T-helper 1 cell treated with Interleukin-12 subunit alpha and Interleukin-12 subunit beta and Interleukin-4 antibody, amounts not matched to agents 30 μg/mL and 1 μg/mL, for 36 hours (primary cell): ENCODE results near the gene ZMYND15.

Source experiments
- H3K27ac Mint-ChIP-seq: one replicate; pipeline ENCODE4 v1.8.0; 2021; ENCODE audit warnings: mild to moderate bottlenecking, mixed read lengths
- H3K27me3 Mint-ChIP-seq: one replicate; pipeline ENCODE4 v1.8.0; 2021; ENCODE audit warnings: low read depth, mixed read lengths
- H3K36me3 Mint-ChIP-seq: one replicate; pipeline ENCODE4 v1.8.0; 2021; ENCODE audit warnings: low read depth, mixed read lengths
- H3K4me1 Mint-ChIP-seq: one replicate; pipeline ENCODE4 v1.8.0; 2021; ENCODE audit warnings: low read depth, mixed read lengths
- H3K4me3 Mint-ChIP-seq: one replicate; pipeline ENCODE4 v1.8.0; 2021; ENCODE audit warnings: mild to moderate bottlenecking, moderate library complexity, mixed read lengths
- H3K9me3 Mint-ChIP-seq: one replicate; pipeline ENCODE4 v1.8.0; 2021; ENCODE audit warnings: mixed read lengths

The ZMYND15 gene

DNA sequence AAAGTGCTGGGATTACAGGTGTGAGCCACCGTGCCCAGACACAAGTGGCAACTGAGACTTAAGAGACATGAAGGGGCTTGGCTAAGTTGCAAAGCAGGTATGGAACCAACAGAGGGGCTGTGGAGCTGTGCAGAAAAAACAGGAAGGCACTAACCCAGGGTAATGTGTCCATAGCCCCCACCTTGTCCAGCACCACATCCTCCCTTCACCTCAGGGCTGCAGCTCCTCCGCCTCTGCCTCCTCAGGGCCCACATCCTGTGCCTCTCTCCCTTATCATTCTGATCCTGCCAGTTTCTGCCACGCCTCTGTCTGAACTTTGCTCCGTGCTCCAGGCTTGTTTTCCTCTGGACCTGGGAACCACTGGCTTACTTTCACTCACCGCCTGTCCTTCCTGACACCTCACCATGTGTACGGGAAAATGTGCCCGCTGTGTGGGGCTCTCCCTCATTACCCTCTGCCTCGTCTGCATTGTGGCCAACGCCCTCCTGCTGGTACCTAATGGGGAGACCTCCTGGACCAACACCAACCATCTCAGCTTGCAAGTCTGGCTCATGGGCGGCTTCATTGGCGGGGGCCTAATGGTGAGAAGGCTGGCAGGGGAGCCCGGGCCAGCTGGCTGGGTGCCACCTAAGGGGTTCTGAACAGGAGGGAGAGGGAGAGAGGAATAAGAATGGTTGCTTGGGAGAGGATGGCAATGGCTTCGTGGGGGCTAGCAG lies 32.0 kb downstream of the ZMYND15 start, which contains the start of gene TM4SF5:
TSS of gene TM4SF5 (plus strand) at position 368 of the 716 bp plus-strand sequence. CDS start at position 405, 37 bp downstream.
- H3K27ac Mint-ChIP-seq = peak within 1 kb of the TSS; percentile 39
- no peak within 1 kb of the TSS for H3K4me3 Mint-ChIP-seq
- H3K9me3 Mint-ChIP-seq = no peaks in the 10 kb centered on the region
- H3K4me1 Mint-ChIP-seq = peaks cover 15% of the 10 kb centered on the region
- peaks cover 22% of the 10 kb centered on the region for H3K27me3 Mint-ChIP-seq
- no peaks in the 10 kb centered on the region for H3K36me3 Mint-ChIP-seq

DNA sequence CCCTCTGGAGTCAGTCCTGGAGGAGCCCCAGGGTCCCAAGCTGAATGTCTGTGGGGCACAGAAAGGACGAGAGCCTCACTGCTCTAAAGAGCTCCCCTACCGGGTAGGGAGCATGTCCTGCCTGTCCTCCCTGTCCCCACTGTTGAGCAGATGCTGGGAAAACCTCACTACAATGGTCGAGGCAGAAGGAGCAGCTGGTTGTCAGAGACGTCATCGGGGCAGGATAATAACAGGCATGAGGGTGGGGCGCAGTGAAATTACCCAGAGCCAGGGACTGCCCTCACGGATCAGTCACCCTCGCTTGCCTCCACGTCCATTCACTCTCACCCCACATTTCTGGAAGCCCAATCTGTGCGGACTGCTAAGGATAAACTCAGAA lies 32.6 kb downstream of the ZMYND15 start:
- H3K4me3 Mint-ChIP-seq = no peak overlapping the region
- peak overlapping the region; percentile 2 for H3K27ac Mint-ChIP-seq
- H3K27me3 Mint-ChIP-seq = peaks cover 22% of the 10 kb centered on the region
- peaks cover 15% of the 10 kb centered on the region for H3K4me1 Mint-ChIP-seq
- H3K9me3 Mint-ChIP-seq = no peaks in the 10 kb centered on the region
- no peaks in the 10 kb centered on the region for H3K36me3 Mint-ChIP-seq

DNA sequence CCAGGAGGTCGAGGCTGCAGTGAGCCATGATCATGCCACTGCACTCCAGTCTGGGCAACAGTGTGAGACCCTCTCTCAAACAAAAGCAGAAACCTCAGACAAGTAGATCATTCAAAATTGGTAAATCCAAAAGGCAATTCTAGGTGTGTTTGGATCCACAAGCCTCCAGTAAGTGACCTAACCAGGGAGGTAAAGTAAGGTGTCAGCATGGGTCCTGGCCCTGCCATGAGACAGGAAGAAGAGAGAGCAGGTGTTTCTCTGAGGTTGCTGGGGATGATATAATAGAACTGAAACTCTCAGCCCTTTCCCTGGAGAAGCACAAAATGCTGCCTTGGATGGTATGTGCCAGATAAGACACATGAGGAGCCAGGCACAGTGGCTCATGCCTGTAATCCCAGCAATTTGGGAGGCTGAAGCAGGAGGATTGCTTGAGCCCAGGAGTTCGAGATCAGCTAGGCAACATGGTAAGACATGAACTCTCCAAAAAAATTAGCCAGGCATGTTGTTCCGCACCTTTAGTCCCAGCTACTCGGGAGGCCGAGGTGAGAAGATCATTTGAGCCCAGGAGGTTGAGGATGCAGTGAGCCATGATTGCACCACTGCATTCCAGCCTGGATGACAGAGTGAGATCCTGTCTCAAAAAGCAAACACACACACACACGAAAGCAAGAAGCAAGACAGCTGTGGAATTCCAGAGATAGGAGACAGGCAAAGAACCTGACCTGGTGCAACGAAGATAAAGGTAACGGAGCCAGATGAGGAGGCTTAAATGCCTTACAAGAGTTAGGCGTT lies 38.5 kb downstream of the ZMYND15 start:
- Mint-ChIP-seq H3K27me3 (peaks cover 41% of the 10 kb centered on the region), H3K27ac (no peak overlapping the region)

DNA sequence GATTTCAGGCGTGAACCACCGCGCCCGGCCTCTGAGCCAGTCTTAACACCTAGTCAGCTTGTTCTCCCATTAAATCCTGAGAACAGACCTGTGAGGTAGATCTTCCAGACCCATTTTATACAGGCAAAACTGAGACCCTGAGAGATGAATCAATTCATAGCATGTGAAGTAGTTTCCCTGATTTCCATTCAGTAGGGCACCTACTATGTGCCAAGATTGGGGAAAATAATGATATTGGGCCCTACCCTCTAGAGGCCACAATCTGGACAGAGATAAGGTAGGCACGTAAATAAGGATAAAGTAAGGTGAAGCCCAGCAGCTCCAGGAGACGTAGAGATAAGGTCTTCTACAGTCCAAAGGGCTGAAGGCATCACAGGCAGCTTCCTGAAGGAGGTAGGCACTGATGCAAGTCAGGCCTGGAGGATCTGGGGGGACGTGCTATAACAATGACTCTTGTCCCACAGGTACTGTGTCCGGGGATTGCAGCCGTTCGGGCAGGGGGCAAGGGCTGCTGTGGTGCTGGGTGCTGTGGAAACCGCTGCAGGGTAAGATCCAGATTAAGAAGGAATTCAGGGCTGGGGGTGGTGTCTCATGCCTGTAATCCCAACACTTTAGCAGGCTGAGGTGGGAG lies 40.8 kb downstream of the ZMYND15 start:
- no peaks in the 10 kb centered on the region for H3K9me3 Mint-ChIP-seq
- peaks cover 58% of the 10 kb centered on the region for H3K27me3 Mint-ChIP-seq
- no peak overlapping the region for H3K27ac Mint-ChIP-seq
- no peaks in the 10 kb centered on the region for H3K36me3 Mint-ChIP-seq
- peaks cover 11% of the 10 kb centered on the region for H3K4me1 Mint-ChIP-seq
- no peak overlapping the region for H3K4me3 Mint-ChIP-seq

More for the DNA sequence above, 38.5 kb downstream of the ZMYND15 start:
- Mint-ChIP-seq H3K9me3 (no peaks in the 10 kb centered on the region), H3K4me1 (peaks cover 8% of the 10 kb centered on the region), H3K36me3 (no peaks in the 10 kb centered on the region), H3K4me3 (no peak overlapping the region)

DNA sequence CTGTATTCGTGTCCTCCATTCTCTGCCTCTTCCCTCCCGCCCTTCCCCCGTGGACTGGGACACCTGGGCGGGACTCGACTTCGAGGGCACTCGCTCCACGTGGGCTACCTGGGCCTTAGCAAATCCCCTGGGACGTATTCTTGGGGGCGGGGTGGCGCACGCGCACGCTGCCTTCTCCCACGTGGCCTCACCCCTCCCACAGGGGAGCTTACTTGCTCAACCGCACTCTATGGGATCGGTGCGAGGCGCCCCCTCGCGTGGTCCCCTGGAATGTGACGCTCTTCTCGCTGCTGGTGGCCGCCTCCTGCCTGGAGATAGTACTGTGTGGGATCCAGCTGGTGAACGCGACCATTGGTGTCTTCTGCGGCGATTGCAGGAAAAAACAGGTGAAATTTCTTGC lies 43.0 kb downstream of the ZMYND15 start:
- Mint-ChIP-seq H3K4me3 (no peak overlapping the region), H3K27ac (no peak overlapping the region), H3K36me3 (peaks cover 2% of the 10 kb centered on the region), H3K27me3 (peaks cover 78% of the 10 kb centered on the region), H3K4me1 (peaks cover 17% of the 10 kb centered on the region), H3K9me3 (no peaks in the 10 kb centered on the region)

DNA sequence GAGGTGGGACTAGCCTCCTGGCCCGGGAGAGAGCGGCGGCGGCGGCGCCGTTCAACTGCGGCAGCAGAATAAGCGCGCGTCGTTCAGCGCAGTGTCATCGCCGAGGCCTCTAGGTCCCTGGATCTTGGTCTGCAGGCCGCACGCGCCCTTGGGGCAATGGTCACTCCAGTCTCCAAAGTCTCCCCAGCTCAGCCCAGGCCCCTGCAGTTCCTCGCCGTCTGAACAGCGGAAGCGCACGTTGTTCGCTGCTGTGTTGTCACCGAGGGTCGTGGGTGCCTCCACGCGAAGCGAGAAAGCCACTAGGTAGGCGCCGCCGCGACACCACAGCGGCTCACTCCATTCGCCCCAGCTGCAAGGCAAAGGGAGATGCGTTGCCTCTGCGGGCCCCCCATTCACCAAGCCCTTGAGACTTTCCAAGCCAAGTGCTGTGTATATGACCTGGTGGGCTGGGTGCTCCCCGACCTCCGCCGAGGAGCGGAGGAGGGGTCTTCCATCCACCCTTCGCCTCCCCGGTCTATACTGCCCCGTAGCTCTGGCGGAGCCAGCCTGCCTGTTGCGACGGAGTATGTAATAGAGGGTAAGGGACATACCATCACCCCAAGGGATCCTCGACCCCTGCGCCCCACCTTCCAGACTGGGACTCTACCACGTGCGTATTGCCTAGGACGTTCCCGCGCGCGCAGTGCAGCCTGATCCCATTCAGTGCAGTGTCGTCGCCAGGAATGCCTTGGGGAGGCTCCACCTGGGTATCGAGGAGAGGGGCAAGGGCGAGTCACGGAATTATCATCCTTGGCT lies 45.9 kb downstream of the ZMYND15 start:
- Mint-ChIP-seq H3K9me3 (no peaks in the 10 kb centered on the region), H3K4me1 (peaks cover 21% of the 10 kb centered on the region), H3K36me3 (peaks cover 2% of the 10 kb centered on the region), H3K27ac (no peak overlapping the region), H3K4me3 (peak overlapping the region; percentile 51), H3K27me3 (peaks cover 72% of the 10 kb centered on the region)

DNA sequence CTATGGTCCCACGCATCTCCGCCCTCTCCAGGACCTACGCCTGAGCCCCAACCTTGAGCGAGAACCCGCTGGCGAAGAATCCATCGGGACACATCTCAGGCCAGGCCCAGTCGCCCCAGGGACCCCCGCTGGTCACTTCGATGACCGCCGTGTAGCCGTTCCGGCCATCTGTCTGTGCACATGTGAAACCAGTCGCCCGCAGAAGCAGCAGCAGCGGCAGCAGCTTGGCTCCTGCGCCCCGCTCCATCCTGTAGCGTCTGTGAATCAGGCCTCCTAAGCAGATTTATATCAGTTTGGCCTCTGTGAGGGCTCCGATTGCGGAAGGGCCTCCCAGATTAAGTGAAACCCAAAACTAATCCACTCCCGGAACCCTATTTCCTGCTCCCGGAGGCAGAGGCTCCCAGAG lies 46.5 kb downstream of the ZMYND15 start, which contains the start of gene VMO1:
TSS of gene VMO1 (minus strand) at position 259 of the 406 bp plus-strand sequence. CDS start at position 247, 12 bp downstream.
- Mint-ChIP-seq H3K36me3 (peaks cover 2% of the 10 kb centered on the region), H3K4me3 (peak within 1 kb of the TSS; percentile 51), H3K9me3 (no peaks in the 10 kb centered on the region), H3K27ac (no peak within 1 kb of the TSS), H3K27me3 (peaks cover 67% of the 10 kb centered on the region), H3K4me1 (peaks cover 25% of the 10 kb centered on the region)

DNA sequence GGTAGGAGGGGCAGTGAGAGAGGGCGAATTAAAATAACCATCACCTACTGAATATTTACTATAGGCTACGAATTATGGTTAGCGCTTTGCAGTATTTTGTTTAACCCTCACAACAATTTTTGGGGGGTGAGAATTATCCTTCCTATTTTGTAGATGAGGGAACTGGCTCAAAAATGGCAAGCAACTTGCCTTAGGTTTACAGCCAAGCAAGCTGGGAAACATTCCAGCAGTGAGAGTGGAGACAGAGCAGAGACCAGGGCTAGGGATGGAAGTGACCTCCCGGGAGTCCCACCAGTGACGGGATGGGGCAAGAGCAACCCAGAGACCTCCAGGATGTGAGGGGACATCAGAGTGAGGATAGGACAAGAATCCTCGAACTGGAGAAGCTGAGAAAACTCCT lies 46.9 kb downstream of the ZMYND15 start:
- peaks cover 26% of the 10 kb centered on the region for H3K4me1 Mint-ChIP-seq
- H3K27me3 Mint-ChIP-seq = peaks cover 67% of the 10 kb centered on the region
- no peaks in the 10 kb centered on the region for H3K9me3 Mint-ChIP-seq
- peaks cover 2% of the 10 kb centered on the region for H3K36me3 Mint-ChIP-seq
- H3K27ac Mint-ChIP-seq = no peak overlapping the region
- no peak overlapping the region for H3K4me3 Mint-ChIP-seq

DNA sequence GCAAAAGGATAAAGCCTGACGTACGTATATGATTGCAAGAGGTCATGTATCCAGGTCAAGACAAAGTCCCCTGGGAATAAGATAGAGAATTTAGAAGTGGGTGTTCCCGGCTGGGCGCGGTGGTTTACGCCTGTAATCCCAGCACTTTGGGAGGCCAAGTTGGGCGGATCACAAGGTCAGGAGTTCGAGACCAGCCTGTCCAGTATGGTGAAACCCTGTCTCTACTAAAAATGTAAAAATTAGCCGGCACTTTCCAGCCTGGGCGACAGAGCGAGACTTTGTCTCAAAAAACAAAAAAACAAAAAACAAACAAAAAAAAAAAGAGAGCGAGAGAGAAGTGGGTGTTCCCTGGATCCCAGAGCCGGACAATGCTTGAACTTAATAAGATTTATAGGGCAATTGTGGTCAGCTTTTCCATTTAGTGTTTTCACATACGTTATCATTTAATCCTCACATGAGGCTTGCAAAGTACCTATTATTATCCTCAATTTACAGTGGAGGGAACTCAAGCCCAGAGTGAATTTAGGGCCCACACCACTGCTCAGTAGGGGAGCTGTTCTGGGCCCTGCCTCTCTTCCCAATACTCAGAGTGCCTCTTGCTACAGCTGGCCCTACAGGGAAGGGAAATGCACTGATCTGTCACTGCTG lies 48.6 kb downstream of the ZMYND15 start:
- Mint-ChIP-seq H3K27ac (peak overlapping the region; percentile 22), H3K4me3 (peak overlapping the region; percentile 28), H3K9me3 (no peaks in the 10 kb centered on the region), H3K36me3 (peaks cover 2% of the 10 kb centered on the region), H3K27me3 (peaks cover 55% of the 10 kb centered on the region), H3K4me1 (peaks cover 21% of the 10 kb centered on the region)

DNA sequence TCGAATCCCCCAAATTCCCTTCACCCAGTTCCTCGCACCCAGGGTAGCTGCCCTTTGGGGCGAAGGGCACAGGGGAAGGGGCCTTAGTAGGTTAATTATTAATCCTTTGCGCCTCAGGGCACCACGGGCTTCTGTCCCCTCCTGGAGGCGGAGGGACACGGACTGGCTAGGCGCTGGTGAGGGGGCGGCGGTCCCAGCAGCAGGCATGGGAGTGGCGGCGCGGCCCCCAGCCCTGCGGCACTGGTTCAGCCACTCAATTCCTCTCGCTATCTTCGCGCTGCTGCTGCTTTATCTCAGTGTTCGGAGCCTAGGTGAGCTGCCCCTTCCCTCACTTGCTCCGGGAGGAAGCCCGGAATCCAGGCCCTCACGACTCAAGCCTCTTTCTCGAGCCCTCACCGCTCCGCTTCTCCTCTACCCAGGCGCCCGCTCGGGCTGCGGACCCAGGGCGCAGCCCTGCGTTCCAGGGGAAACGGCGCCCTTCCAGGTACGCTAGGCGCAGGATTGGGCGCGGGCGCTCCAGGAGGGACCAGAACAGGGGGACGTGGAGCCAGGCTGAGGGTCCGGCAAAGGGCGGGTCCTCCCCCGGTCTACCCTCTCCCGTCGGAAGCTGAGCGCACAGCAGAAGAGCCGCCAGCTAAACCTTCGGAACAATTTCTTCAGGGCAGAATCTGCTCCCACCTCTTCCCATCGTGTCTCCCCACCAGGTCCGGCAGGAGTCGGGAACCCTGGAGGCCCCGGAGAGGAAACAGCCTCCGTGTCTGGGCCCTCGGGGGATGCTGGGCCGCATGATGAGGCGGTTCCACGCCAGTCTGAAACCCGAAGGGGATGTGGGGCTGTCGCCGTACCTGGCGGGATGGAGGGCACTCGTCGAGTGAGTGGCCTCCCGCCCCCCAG lies 49.4 kb downstream of the ZMYND15 start, which contains the start of gene GLTPD2:
TSS of gene GLTPD2 (plus strand) at position 158 of the 894 bp plus-strand sequence. CDS start at position 206, 48 bp downstream.
- peak within 1 kb of the TSS; percentile 68 for H3K27ac Mint-ChIP-seq
- peaks cover 21% of the 10 kb centered on the region for H3K4me1 Mint-ChIP-seq
- H3K4me3 Mint-ChIP-seq = peak within 1 kb of the TSS; percentile 77
- H3K9me3 Mint-ChIP-seq = no peaks in the 10 kb centered on the region
- H3K36me3 Mint-ChIP-seq = peaks cover 2% of the 10 kb centered on the region
- peaks cover 47% of the 10 kb centered on the region for H3K27me3 Mint-ChIP-seq

DNA sequence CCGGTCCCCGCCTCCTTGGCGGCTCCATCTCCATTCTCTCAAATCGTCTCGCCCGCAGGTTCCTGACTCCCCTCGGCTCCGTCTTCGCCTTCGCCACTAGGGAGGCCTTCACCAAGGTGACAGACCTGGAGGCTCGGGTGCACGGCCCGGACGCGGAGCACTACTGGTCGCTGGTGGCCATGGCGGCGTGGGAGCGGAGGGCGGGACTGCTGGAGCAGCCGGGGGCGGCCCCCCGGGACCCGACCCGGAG lies 50.0 kb downstream of the ZMYND15 start:
- Mint-ChIP-seq H3K4me1 (peaks cover 19% of the 10 kb centered on the region), H3K9me3 (no peaks in the 10 kb centered on the region), H3K4me3 (peak overlapping the region; percentile 77), H3K36me3 (peaks cover 2% of the 10 kb centered on the region), H3K27me3 (peaks cover 41% of the 10 kb centered on the region), H3K27ac (peak overlapping the region; percentile 68)

DNA sequence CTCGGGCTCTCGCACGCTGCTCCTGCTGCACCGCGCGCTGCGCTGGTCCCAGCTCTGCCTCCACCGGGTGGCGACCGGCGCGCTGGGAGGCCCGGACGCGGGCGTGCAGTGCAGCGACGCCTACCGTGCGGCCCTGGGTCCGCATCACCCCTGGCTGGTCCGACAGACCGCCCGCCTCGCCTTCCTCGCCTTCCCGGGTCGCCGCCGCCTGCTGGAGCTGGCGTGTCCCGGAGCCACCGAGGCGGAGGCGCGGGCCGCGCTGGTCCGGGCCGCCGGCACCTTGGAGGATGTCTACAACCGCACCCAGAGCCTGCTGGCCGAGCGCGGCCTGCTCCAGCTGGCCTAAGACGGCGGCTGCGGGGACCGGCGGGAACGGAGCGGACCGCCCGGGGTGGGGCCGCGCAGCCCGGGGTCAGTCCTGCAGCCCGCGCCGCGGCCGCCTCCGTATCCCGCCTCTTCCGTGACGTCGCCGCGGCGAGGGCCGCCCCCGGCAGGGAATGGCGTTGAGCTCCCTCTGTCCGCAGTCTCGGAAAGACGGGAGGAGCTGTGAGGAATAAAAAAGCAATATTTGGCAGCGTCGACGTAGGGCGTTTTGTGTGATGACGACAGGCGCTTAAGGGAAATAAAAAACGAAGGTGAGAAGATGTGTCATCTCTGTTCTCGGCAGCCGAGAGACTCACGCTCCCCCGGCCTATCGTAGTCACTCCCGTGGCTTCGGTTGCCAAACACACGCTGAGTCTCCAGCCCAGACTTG lies 50.5 kb downstream of the ZMYND15 start:
- H3K36me3 Mint-ChIP-seq = peaks cover 2% of the 10 kb centered on the region
- peaks cover 37% of the 10 kb centered on the region for H3K27me3 Mint-ChIP-seq
- peaks cover 19% of the 10 kb centered on the region for H3K4me1 Mint-ChIP-seq
- no peaks in the 10 kb centered on the region for H3K9me3 Mint-ChIP-seq
- peak overlapping the region; percentile 88 for H3K4me3 Mint-ChIP-seq
- peak overlapping the region; percentile 94 for H3K27ac Mint-ChIP-seq
